H9 (cell line): ENCODE measurements around the gene MAPT. TPM values are rescaled to one million over a fixed set of nuclear protein-coding genes. Genes with fewer than 3 reads are reported as not detected.
A peak's percentile ranks its signal among the peaks of the same experiment; 100 is the strongest.

Experiments used
- DNase-seq: peaks from one replicate; pipeline ENCODE4 v3.0.0-alpha.2; 2017
- H2AFZ ChIP-seq: one replicate; pipeline ENCODE4 v1.6.1; 2013; ENCODE audit warnings: mild to moderate bottlenecking, low read length, control low read depth, moderate library complexity
- H2AK5ac ChIP-seq: 2 replicates; pipeline ENCODE4 v1.6.1; 2013; ENCODE audit warnings: low read length, control low read depth, mixed read lengths; ENCODE audit not compliant: insufficient read length
- H2BK120ac ChIP-seq: one replicate; pipeline ENCODE4 v1.6.1; 2013; ENCODE audit warnings: low read depth, mild to moderate bottlenecking, low read length, control low read depth, inconsistent platforms; ENCODE audit not compliant: poor library complexity, severe bottlenecking
- H2BK12ac ChIP-seq: 2 replicates; pipeline ENCODE4 v1.6.1; 2013; ENCODE audit warnings: low read length, control low read depth, mixed read lengths, low read depth; ENCODE audit not compliant: insufficient read length
- H2BK15ac ChIP-seq: 2 replicates; pipeline ENCODE4 v1.6.1; 2013; ENCODE audit warnings: low read depth, low read length, control low read depth
- H2BK20ac ChIP-seq: one replicate; pipeline ENCODE4 v1.6.1; 2013; ENCODE audit warnings: low read depth, mild to moderate bottlenecking, low read length, control low read depth, inconsistent platforms; ENCODE audit not compliant: poor library complexity, severe bottlenecking
- H2BK5ac ChIP-seq: 2 replicates; pipeline ENCODE4 v1.6.1; 2013; ENCODE audit warnings: low read length, control low read depth, mixed read lengths; ENCODE audit not compliant: insufficient read length
- H3K14ac ChIP-seq: 2 replicates; pipeline ENCODE4 v1.6.1; 2013; ENCODE audit warnings: low read length, control low read depth; ENCODE audit not compliant: insufficient read depth
- H3K18ac ChIP-seq: 2 replicates; pipeline ENCODE4 v1.6.1; 2013; ENCODE audit warnings: low read depth, mild to moderate bottlenecking, mixed read lengths, low read length, control low read depth; ENCODE audit not compliant: insufficient read length
- H3K23ac ChIP-seq: 2 replicates; pipeline ENCODE4 v1.6.1; 2013; ENCODE audit warnings: low read length, control low read depth, mixed read lengths, low read depth; ENCODE audit not compliant: insufficient read length
- H3K23me2 ChIP-seq: 2 replicates; pipeline ENCODE4 v1.6.1; 2013; ENCODE audit warnings: low read depth, mild to moderate bottlenecking, mixed read lengths, low read length, control low read depth; ENCODE audit not compliant: insufficient read length, poor library complexity, severe bottlenecking
- H3K27ac ChIP-seq: 2 replicates; pipeline ENCODE4 v1.5.1; 2013; ENCODE audit warnings: low read length, control low read depth, mixed read lengths, low read depth; ENCODE audit not compliant: insufficient read length
- H3K27me3 ChIP-seq: 2 replicates; pipeline ENCODE4 v1.6.1; 2013; ENCODE audit warnings: low read length, control low read depth, inconsistent platforms; ENCODE audit not compliant: insufficient read depth
- H3K4ac ChIP-seq: 2 replicates; pipeline ENCODE4 v1.6.1; 2013; ENCODE audit warnings: low read depth, mild to moderate bottlenecking, control low read depth, inconsistent platforms, low read length, moderate library complexity
- H3K4me1 ChIP-seq: 2 replicates; pipeline ENCODE4 v1.6.1; 2013; ENCODE audit warnings: low read length, control low read depth, inconsistent platforms; ENCODE audit not compliant: insufficient read depth
- H3K4me2 ChIP-seq: 2 replicates; pipeline ENCODE4 v1.6.1; 2013; ENCODE audit warnings: low read length, control low read depth, mixed read lengths; ENCODE audit not compliant: insufficient read length, insufficient read depth
- H3K56ac ChIP-seq: 2 replicates; pipeline ENCODE4 v1.6.1; 2013; ENCODE audit warnings: low read depth, mild to moderate bottlenecking, mixed read lengths, low read length, control low read depth; ENCODE audit not compliant: insufficient read length
- H3K79me1 ChIP-seq: 2 replicates; pipeline ENCODE4 v1.6.1; 2013; ENCODE audit warnings: low read depth, mild to moderate bottlenecking, moderate library complexity, low read length, control low read depth, inconsistent platforms; ENCODE audit not compliant: insufficient read depth, poor library complexity, severe bottlenecking
- H3K79me2 ChIP-seq: 2 replicates; pipeline ENCODE4 v1.6.1; 2013; ENCODE audit warnings: low read length, control low read depth, inconsistent platforms; ENCODE audit not compliant: insufficient read depth
- H3K9ac ChIP-seq: 2 replicates; pipeline ENCODE4 v1.6.1; 2013; ENCODE audit warnings: low read length, control low read depth, mixed read lengths; ENCODE audit not compliant: insufficient read length; ENCODE audit errors: extremely low read depth
- H3K9me3 ChIP-seq: one replicate; pipeline ENCODE4 v1.6.1; 2013; ENCODE audit warnings: low read depth, low read length, inconsistent platforms; ENCODE audit not compliant: control insufficient read depth
- H3T11ph ChIP-seq: one replicate; pipeline ENCODE4 v1.6.1; 2013; ENCODE audit warnings: mild to moderate bottlenecking, low read length, control low read depth, inconsistent platforms
- H4K20me1 ChIP-seq: one replicate; pipeline ENCODE4 v1.6.1; 2013; ENCODE audit not compliant: control insufficient read depth, insufficient read length, insufficient read depth
- H4K5ac ChIP-seq: 2 replicates; pipeline ENCODE4 v1.6.1; 2013; ENCODE audit warnings: low read depth, mild to moderate bottlenecking, mixed read lengths, low read length, control low read depth; ENCODE audit not compliant: insufficient read length
- H4K8ac ChIP-seq: replicated peaks from 2 replicates; pipeline ENCODE4 v1.6.1; 2013; ENCODE audit warnings: low read length, control low read depth, mixed read lengths, low read depth; ENCODE audit not compliant: insufficient read length
- H4K91ac ChIP-seq: 2 replicates; pipeline ENCODE4 v1.6.1; 2013; ENCODE audit warnings: low read depth, mild to moderate bottlenecking, moderate library complexity, mixed read lengths, low read length, control low read depth; ENCODE audit not compliant: insufficient read length
- H3K27ac Mint-ChIP-seq, 3 experiments: 2 replicates in 2 of 3; 3 replicates in 1 of 3; pipeline ENCODE4 v1.8.0; 2020 to 2021; ENCODE audit warnings: mixed read lengths in 3 of 3, mild to moderate bottlenecking in 1 of 3, moderate library complexity in 1 of 3
- H3K27me3 Mint-ChIP-seq: 2 replicates; pipeline ENCODE4 v1.8.0; 2021; ENCODE audit warnings: low read depth, mild to moderate bottlenecking, moderate library complexity, mixed read lengths
- H3K36me3 Mint-ChIP-seq, 3 experiments: 2 replicates in 2 of 3; 3 replicates in 1 of 3; pipeline ENCODE4 v1.8.0; 2020 to 2021; ENCODE audit warnings: low read depth in 3 of 3, mixed read lengths in 3 of 3; ENCODE audit not compliant: insufficient read depth in 1 of 3
- H3K4me1 Mint-ChIP-seq, 2 experiments: 2 replicates each; pipeline ENCODE4 v1.8.0; 2020; ENCODE audit warnings: mixed read lengths in 2 of 2
- H3K4me3 Mint-ChIP-seq, 2 experiments: 2 replicates in 1 of 2; 3 replicates in 1 of 2; pipeline ENCODE4 v1.8.0; 2020 to 2021; ENCODE audit warnings: mild to moderate bottlenecking in 2 of 2, mixed read lengths in 2 of 2, moderate library complexity in 1 of 2
- H3K9me3 Mint-ChIP-seq, 2 experiments: 2 replicates in 1 of 2; 3 replicates in 1 of 2; pipeline ENCODE4 v1.8.0; 2020; ENCODE audit warnings: mild to moderate bottlenecking in 2 of 2, mixed read lengths in 2 of 2, moderate library complexity in 1 of 2
- CTCF ChIP-seq: fragments of 200-600 bp; sonication (generic); conservative IDR thresholded peaks from 3 replicates; pipeline ENCODE4 v1.8.0; 2021; ENCODE audit warnings: antibody characterized with exemption, mild to moderate bottlenecking
- WGBS: extraction: QIAGEN DNeasy Blood & Tissue Kit; methylation state at CpG from one replicate; pipeline ENCODE4 v1.1.7; 2013; ENCODE audit warnings: missing lambda C conversion rate, low lambda C conversion rate, mixed read lengths; ENCODE audit not compliant: insufficient read length; ENCODE audit errors: extremely low coverage; 5-methylcytosine and 5-hydroxymethylcytosine counted together
- total RNA-seq: library from RNA; stranded (reverse); gene quantifications from 2 replicates; pipeline ENCODE4 v1.2.1, GENCODE V29; 2021

Gene MAPT
- total RNA-seq, 1 experiment from 2014 or later, result 1.6 TPM

- H2AFZ ChIP-seq, result no peak overlapping the region
- no peaks in the 10 kb centered on the region for H3K23me2 ChIP-seq
- no peak overlapping the region for H2BK20ac ChIP-seq
- H3K27me3 ChIP-seq, result no peaks in the 10 kb centered on the region
- H3K9me3 Mint-ChIP-seq, result no peaks in the 10 kb centered on the region
- H3K9me3 ChIP-seq, result no peaks in the 10 kb centered on the region
- no peaks in the 10 kb centered on the region for H3K4me1 ChIP-seq
- no peak overlapping the region for H4K8ac ChIP-seq
- no peak overlapping the region for H3T11ph ChIP-seq
- H4K5ac ChIP-seq, result no peak overlapping the region
- no peak overlapping the region for H3K4ac ChIP-seq
- H3K56ac ChIP-seq, result no peak overlapping the region
- DNase-seq, result no peak
- WGBS, result no CpG with 5 or more reads among the region's 7 CpGs
- H3K4me3 Mint-ChIP-seq, result no peak overlapping the region
- H3K27ac ChIP-seq, result no peak overlapping the region
- no peak overlapping the region for H2AK5ac ChIP-seq
- H3K4me1 Mint-ChIP-seq, result 0 out of 4 replicates have a peak, but pooled peaks cover 0 to 6% of the 10 kb centered on the region in 2 experiments
- H3K4me2 ChIP-seq, result no peak overlapping the region
- no peak overlapping the region for H4K91ac ChIP-seq
- 0 out of 2 replicates have a peak overlapping the region, but pooled peaks have one; percentile 25 for H3K14ac ChIP-seq
- peaks cover 2% of the 10 kb centered on the region for H3K27me3 Mint-ChIP-seq
- H3K9ac ChIP-seq, result no peak overlapping the region
- H3K79me1 ChIP-seq, result no peaks in the 10 kb centered on the region
- H3K36me3 Mint-ChIP-seq, result no peaks in the 10 kb centered on the region; a peak in 1 of 7 replicates
- H2BK5ac ChIP-seq, result no peak overlapping the region
- no peaks in the 10 kb centered on the region for H4K20me1 ChIP-seq
- H2BK120ac ChIP-seq, result no peak overlapping the region
- H3K23ac ChIP-seq, result no peak overlapping the region
- no peak overlapping the region for H2BK12ac ChIP-seq
- TF ChIP-seq CTCF, result no peak
- H3K79me2 ChIP-seq, result no peaks in the 10 kb centered on the region
- H3K27ac Mint-ChIP-seq, result no peak overlapping the region
- no peak overlapping the region for H2BK15ac ChIP-seq
- no peak overlapping the region for H3K18ac ChIP-seq
These were observed 118.8 kb downstream of the MAPT start for GRCh38 chr17:46013127-46013501.
